GM21576 (cell line): ENCODE measurements around the gene ADGRE1.
"Not testable (repeated sequence)": the region's sequence is repeated elsewhere in the genome, so short reads cannot be mapped to it uniquely, and the experiment has no call there.

Source experiments
- ATAC-seq: cut with Tn5 transposase; IDR thresholded peaks from one replicate; pipeline ENCODE4 v1.9.1; 2021; ENCODE audit warnings: mild to moderate bottlenecking, moderate library complexity; ENCODE audit not compliant: unreplicated experiment

Gene ADGRE1, protein sequence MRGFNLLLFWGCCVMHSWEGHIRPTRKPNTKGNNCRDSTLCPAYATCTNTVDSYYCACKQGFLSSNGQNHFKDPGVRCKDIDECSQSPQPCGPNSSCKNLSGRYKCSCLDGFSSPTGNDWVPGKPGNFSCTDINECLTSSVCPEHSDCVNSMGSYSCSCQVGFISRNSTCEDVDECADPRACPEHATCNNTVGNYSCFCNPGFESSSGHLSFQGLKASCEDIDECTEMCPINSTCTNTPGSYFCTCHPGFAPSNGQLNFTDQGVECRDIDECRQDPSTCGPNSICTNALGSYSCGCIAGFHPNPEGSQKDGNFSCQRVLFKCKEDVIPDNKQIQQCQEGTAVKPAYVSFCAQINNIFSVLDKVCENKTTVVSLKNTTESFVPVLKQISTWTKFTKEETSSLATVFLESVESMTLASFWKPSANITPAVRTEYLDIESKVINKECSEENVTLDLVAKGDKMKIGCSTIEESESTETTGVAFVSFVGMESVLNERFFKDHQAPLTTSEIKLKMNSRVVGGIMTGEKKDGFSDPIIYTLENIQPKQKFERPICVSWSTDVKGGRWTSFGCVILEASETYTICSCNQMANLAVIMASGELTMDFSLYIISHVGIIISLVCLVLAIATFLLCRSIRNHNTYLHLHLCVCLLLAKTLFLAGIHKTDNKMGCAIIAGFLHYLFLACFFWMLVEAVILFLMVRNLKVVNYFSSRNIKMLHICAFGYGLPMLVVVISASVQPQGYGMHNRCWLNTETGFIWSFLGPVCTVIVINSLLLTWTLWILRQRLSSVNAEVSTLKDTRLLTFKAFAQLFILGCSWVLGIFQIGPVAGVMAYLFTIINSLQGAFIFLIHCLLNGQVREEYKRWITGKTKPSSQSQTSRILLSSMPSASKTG

DNA sequence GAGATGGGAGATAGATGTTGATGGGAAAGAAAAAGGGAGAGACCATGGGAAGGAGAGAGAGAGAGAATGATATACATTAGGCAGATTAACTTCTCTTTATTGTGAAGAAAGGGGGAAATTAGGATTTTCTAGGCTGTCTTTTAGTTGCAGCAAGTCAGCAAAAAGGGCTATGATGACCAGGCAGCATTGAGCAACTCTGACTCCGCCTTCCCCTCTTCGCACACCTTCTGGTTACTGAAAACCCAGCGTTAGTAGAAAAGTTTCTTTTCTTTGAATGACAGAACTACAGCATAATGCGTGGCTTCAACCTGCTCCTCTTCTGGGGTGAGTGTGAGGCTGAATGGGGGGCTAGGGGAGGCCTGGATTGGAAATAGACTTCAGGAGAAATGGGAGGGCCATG is at the start of gene ADGRE1:
ADGRE1 (plus strand) TSS at position 264 of the 400 bp plus-strand sequence; CDS start at position 294, 30 bp downstream.
- ATAC-seq = no peak

- no peak for ATAC-seq
Observed at GRCh38 chr19:6838062-6838655, 49.2 kb upstream of the ADGRE1 start.

DNA sequence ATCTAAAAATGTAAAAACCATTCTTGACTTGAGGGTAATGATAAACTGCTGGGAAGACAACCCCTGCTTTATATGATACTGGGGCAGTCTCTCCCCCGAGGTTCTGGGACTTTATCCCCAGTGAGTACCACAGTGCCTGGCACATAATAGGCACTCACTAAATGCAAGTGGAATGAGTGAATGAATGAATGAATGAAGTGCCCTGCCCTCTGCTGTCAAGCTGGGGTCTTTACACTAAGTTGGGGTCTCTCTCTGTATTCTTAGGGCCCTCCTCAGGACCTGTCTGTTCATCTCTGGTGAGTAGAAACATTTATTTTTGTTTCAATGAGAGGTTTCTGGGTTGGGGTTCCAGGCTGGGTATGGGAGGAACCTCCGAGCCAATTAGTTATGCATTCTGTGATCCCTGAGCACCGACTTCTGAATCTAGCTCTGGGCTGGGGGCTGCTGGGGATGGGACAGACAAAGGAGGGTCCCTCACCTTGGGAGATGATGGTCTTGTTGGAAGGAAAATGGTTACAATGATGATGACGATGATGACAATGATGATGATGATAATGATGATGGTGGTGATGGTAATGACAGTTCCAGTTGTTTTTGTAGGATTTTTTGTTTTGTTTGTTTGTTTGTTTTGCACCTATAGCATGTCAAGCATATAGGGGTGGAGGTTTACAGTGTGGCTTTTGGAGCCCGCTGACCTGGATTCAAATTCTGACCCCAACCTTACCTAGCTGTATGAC is 44.3 kb upstream of the ADGRE1 start:
- ATAC-seq = no peak

- ATAC-seq = no peak
Observed at GRCh38 chr19:6847828-6848200, 39.6 kb upstream of the ADGRE1 start.

DNA sequence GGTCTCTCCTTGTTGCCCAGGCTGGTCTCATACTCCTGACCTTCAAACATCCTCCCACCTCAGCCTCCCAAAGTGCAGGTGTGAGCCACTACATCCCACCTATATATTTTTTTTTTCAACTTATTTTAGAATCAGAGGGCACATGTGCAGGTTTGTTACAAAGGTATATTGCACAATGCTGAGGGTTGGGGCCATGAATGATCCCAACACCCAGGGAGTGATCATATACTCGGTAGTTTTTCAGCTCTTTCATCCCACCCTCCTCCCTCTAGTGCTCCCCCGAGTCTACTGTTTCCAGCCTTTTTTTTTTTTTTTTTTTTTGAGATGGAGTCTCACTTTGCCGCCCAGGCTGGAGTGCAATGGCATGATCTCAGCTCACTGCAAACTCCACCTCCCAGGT is 38.4 kb upstream of the ADGRE1 start:
- ATAC-seq = no peak

- ATAC-seq = no peak
Observed at GRCh38 chr19:6849876-6850275, 37.5 kb upstream of the ADGRE1 start.

DNA sequence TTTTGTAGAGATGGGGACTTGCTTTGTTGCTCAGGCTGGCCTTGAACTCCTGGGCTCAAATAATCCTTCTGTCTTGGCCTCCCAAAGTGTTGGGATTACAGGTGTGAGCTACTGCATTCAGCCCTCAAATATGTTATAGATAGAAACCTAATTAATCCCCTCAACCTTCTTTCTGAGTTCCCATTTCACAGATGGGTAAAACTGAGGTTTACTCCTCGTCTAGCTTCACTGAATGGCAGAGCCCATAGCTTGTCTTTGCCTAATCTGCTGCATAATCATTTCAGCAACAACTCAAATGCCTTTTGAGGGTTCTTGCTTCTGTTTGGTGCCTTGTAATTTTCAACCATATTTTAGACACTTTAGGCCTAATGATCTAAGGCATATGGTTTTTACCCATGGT is 36.0 kb upstream of the ADGRE1 start:
- ATAC-seq = no peak

GRCh38 chr19:6852001-6852400 is 35.4 kb upstream of the ADGRE1 start:
- no peak for ATAC-seq

GRCh38 chr19:6853868-6854267 is 33.5 kb upstream of the ADGRE1 start:
- ATAC-seq = no peak

DNA sequence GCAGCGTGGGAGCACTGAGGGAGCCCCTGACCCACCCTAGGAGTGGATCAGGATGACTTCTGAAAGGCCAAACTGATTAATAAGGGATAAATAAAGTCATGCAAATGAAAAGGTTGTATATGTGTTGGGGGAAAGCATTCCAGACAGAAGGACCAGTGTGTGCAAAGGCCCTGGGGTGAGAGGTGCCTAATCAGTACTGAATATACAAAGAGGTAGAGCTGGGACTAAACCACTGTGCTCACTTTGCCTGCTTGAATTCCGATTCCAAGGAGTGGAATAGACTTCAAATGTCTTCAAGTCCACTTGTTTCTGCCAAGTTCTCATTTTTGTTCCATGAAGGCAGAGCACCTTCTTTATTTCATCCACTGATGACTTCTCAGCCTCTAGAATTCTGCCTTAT is 32.6 kb upstream of the ADGRE1 start:
- ATAC-seq = no peak

DNA sequence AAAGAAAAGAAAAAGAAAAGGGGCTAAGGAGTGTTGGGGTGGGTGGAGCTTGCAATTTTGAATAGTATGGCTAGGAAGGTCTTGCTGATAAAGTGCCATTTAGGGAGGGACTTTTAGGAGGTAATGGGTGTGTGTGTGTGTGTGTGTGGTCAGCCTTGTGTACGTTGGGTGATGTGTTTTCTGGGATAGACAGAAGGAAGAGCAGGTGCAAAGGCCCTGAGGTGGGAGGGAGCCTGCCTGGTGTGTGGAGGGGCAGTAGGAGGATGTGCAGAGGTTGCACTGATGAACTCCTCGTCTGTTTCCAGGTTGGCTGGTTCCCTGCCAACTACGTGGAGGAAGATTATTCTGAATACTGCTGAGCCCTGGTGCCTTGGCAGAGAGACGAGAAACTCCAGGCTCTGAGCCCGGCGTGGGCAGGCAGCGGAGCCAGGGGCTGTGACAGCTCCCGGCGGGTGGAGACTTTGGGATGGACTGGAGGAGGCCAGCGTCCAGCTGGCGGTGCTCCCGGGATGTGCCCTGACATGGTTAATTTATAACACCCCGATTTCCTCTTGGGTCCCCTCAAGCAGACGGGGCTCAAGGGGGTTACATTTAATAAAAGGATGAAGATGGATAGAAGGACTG is 30.5 kb upstream of the ADGRE1 start:
- no peak for ATAC-seq

GRCh38 chr19:6861683-6862286 is 25.6 kb upstream of the ADGRE1 start:
- no peak for ATAC-seq

DNA sequence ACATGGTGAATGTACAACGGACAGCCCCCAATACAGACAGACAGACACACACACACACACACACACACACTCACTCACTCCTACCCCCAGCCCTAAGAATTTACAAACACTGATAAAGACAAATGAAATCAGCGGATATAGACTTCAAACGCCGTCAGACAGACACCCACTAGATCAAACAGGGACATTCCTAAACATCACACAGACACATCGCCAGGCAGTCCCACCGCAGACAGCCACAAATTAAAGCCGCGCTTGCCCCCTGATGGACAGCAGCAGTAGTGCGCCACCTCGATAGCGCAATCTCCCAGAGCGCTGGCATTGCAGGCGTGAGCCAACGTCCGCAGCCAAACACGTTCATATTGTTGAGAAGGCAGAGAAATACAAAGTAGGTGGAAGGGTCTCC is 24.7 kb upstream of the ADGRE1 start:
- peak; percentile 70 for ATAC-seq

DNA sequence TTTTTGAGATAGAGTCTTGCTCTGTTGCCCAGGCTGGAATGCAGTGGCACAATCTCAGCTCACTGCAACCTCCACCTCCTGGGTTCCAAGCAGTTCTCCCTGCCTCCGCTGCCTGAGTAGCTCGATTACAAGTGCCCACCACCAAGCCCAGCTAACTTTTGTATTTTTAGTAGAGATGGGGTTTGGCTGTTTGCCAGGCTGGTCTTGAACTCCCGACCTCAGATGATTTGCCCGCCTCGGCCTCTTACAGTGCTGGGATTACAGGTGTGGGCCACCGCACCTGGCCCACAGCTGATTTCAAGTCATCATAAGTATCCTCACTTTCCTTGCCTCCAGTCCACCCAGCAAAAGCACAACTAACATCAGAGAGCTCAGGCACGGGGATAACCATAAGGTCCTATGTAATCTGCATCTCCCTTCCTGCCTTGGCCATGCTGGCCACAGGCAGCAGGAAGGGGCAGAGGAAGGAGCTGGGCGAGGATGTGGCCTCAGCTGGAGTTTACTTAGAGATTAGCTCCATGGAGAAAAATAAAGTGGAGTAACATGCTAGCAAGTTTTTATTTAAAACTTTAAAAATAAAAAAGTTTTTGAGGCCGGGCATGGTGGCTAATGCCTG is 22.9 kb upstream of the ADGRE1 start:
- no peak for ATAC-seq

DNA sequence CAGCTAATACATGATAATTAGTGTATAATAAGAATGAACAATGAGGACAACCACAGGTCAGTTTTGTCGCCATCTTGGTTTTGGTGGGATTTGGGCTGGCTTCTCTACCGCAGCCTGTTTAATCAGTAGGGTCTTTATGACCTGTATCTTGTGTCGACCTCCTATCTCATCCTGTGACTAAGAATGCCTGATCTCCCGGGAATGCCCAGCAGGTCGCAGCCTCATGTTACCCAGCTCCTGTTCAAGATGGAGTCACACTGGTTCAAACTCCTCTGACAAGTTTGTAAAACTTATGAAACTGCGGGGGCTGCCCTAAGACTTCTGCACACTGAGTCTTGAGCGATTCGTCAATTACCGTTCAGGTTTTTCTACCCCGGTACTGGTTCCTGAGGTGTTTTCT is 21.5 kb upstream of the ADGRE1 start:
- ATAC-seq = no peak

- no peak for ATAC-seq
Observed at GRCh38 chr19:6866741-6867151, 20.6 kb upstream of the ADGRE1 start.

DNA sequence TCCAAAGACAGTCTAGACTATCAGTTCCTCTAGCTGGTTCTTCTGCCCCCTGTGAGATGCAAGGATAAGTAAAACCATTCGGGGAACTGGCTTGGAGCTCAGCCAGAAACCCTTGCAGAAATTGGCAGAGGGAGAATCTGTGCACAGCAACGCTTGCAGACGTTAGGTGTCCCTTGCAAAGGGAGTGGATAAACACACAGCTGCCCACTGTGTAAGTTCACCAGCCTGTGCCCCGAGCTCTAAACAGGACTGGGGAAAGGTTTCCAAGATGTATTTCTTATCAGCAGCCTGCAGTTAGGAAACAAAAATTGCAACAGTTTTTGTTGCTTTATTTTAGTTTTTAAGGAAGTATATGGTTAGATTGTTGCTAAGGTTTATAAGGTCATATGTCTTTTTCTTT is 19.0 kb upstream of the ADGRE1 start:
- no peak for ATAC-seq

GRCh38 chr19:6869151-6869882 is 18.1 kb upstream of the ADGRE1 start:
- not testable (repeated sequence) for ATAC-seq
